K562 (cell line): ENCODE results near the gene TSPAN18. TPM values are rescaled to one million over a fixed set of nuclear protein-coding genes. Genes with fewer than 3 reads are reported as not detected.

Experiments
- ESRRB ChIP-seq: fragments of 250-450 bp; sonication (Bioruptor Pico); IDR thresholded peaks from 2 replicates; pipeline ENCODE4 v1.5.0; 2020; ENCODE audit warnings: mild to moderate bottlenecking, moderate library complexity, borderline replicate concordance
- LEF1 ChIP-seq: fragments of 450-650 bp; IDR thresholded peaks from 2 replicates; pipeline ENCODE4 v1.6.1; 2016; ENCODE audit warnings: mild to moderate bottlenecking
- MEIS2 ChIP-seq: fragments of 450-650 bp; IDR thresholded peaks from 2 replicates; pipeline ENCODE4 v1.6.1; 2014; ENCODE audit warnings: mild to moderate bottlenecking; ENCODE audit not compliant: partially characterized antibody
- NFYB ChIP-seq: IDR thresholded peaks from 2 replicates; pipeline ENCODE4 v1.6.1; 2011; ENCODE audit warnings: mild to moderate bottlenecking, moderate library complexity; ENCODE audit not compliant: insufficient read length; ENCODE audit errors: extremely low read depth
- PKNOX1 ChIP-seq: fragments of 450-650 bp; IDR thresholded peaks from 2 replicates; pipeline ENCODE4 v1.6.1; 2016
- SMC3 ChIP-seq: conservative IDR thresholded peaks from 2 replicates; pipeline ENCODE4 v1.6.1; 2011; ENCODE audit warnings: low read depth, low read length, improper control_type of control experiment; ENCODE audit not compliant: insufficient read depth
- SP2 ChIP-seq: IDR thresholded peaks from 2 replicates; pipeline ENCODE4 v1.6.1; 2011; ENCODE audit warnings: mild to moderate bottlenecking, low read depth, low read length, moderate library complexity; ENCODE audit not compliant: poor library complexity, severe bottlenecking; ENCODE audit errors: extremely low read depth
- polyA plus RNA-seq, 8 experiments: library from polyadenylated mRNA; depleted of rRNA in 4 of 8; stranded (reverse) in 5 of 8; unstranded in 3 of 8; fragments of >200 nt; fragmentation: Nextera tagmentation in 2 of 8; fragmentation: Illumina TruSeq in 1 of 8; extraction: Ambion mirVana in 2 of 8; extraction: Trizol in 1 of 8; gene quantifications; 2 replicates each; pipeline versions ENCODE4 v1.2.1 to v1.2.3, GENCODE V29; 2011 to 2014; ENCODE audit warnings: inconsistent platforms in 1 of 8, missing spikeins in 1 of 8
- total RNA-seq, 7 experiments: library from RNA; depleted of rRNA in 6 of 7; stranded (reverse); fragments of >200 nt in 6 of 7; fragmentation: Illumina TruSeq in 2 of 7; extraction: Trizol in 2 of 7; gene quantifications; 2 replicates each; pipeline versions ENCODE4 v1.2.1 to v1.2.3, GENCODE V29; 2011 to 2021; ENCODE audit warnings: low replicate concordance in 1 of 7
- TF ChIP-seq, protein P1 (sequence below): sonication (generic); formaldehyde crosslinking; IDR thresholded peaks from 2 replicates; pipeline ENCODE4 v1.8.0; 2022; ENCODE audit warnings: missing genetic modification reagents, mild to moderate bottlenecking, moderate library complexity, borderline replicate concordance
- TF ChIP-seq, protein P2 (sequence below): fragments of 450-650 bp; formaldehyde crosslinking; IDR thresholded peaks from 2 replicates; pipeline ENCODE4 v1.4.0; 2020; ENCODE audit warnings: mild to moderate bottlenecking, moderate library complexity

Gene TSPAN18
- total and polyA plus RNA-seq, 9 of the 15 experiments (the other 6 are each of a cell fraction or from before 2014, with no cell fraction given): 0.17 to 0.35 (median 0.22) TPM; not detected in 4

- no peak for TF ChIP-seq LEF1
- TF ChIP-seq, protein P1, sequence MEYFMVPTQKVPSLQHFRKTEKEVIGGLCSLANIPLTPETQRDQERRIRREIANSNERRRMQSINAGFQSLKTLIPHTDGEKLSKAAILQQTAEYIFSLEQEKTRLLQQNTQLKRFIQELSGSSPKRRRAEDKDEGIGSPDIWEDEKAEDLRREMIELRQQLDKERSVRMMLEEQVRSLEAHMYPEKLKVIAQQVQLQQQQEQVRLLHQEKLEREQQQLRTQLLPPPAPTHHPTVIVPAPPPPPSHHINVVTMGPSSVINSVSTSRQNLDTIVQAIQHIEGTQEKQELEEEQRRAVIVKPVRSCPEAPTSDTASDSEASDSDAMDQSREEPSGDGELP (CRISPR knock-in tag): peak; percentile 55
- peak; percentile 73 for TF ChIP-seq SMC3
- TF ChIP-seq SP2: no peak
- TF ChIP-seq PKNOX1: peak; percentile 88
- TF ChIP-seq NFYB: no peak
- no peak for TF ChIP-seq ESRRB (CRISPR knock-in tag)
- TF ChIP-seq, protein P2, sequence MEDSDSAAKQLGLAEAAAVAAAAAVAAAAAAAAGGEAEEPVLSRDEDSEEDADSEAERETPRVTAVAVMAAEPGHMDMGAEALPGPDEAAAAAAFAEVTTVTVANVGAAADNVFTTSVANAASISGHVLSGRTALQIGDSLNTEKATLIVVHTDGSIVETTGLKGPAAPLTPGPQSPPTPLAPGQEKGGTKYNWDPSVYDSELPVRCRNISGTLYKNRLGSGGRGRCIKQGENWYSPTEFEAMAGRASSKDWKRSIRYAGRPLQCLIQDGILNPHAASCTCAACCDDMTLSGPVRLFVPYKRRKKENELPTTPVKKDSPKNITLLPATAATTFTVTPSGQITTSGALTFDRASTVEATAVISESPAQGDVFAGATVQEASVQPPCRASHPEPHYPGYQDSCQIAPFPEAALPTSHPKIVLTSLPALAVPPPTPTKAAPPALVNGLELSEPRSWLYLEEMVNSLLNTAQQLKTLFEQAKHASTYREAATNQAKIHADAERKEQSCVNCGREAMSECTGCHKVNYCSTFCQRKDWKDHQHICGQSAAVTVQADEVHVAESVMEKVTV: peak; percentile 52; the same call in 1 of the 2 replicates
- peak; percentile 44 for TF ChIP-seq MEIS2
These were observed 184.5 kb downstream of the TSPAN18 start (continued) for GRCh38 chr11:44911029-44911814.
